Memory B cell (primary cell): Measurements from ENCODE around the gene SLC1A2.

Source experiments
- ATAC-seq: fragments of 150-1000 bp; cut with Tn5 transposase; 2 replicates; pipeline ENCODE4 v1.10.0; 2021; ENCODE audit warnings: low read depth, mild to moderate bottlenecking, moderate library complexity
- DNase-seq, 2 donors: peaks; one replicate each; pipeline ENCODE4 v3.0.0; 2022; ENCODE audit warnings: low spot score in 2 of 2
- H3K27ac Mint-ChIP-seq: one replicate; pipeline ENCODE4 v1.8.0; 2022; ENCODE audit warnings: mild to moderate bottlenecking, moderate library complexity, mixed read lengths
- H3K27me3 Mint-ChIP-seq: one replicate; pipeline ENCODE4 v1.8.0; 2022; ENCODE audit warnings: mixed read lengths
- H3K36me3 Mint-ChIP-seq: one replicate; pipeline ENCODE4 v1.8.0; 2022; ENCODE audit warnings: mild to moderate bottlenecking, mixed read lengths
- H3K4me1 Mint-ChIP-seq: one replicate; pipeline ENCODE4 v1.8.0; 2022; ENCODE audit warnings: mixed read lengths
- H3K4me3 Mint-ChIP-seq: one replicate; pipeline ENCODE4 v1.8.0; 2022; ENCODE audit warnings: mild to moderate bottlenecking, moderate library complexity, mixed read lengths
- H3K9me3 Mint-ChIP-seq: one replicate; pipeline ENCODE4 v1.8.0; 2022; ENCODE audit warnings: mixed read lengths

The SLC1A2 gene

DNA sequence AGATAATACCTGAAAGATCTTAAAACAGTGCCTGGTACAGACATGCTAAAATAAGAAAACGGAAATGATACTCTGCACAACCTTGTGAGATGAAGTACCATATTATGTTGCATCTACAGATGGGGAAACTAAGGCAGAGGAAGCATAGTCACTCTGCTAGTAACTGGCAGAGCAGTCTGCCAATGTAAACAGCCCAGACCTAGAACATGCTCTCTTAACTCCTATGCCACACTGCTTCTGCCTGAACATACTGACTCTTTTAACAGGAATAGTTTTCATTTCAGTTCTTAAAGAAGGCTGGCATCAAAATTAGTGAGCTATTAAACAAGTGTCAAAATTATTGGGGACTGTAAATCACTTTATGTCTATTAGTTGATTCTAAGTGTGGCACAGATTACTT lies 180.5 kb downstream of the SLC1A2 start:
- Mint-ChIP-seq H3K27me3 (no peaks in the 10 kb centered on the region), H3K4me3 (no peak overlapping the region), H3K4me1 (peaks cover 20% of the 10 kb centered on the region), H3K27ac (peak overlapping the region; percentile 14), H3K9me3 (no peaks in the 10 kb centered on the region), H3K36me3 (no peaks in the 10 kb centered on the region)
- ATAC-seq = no peak
- no peak for DNase-seq

DNA sequence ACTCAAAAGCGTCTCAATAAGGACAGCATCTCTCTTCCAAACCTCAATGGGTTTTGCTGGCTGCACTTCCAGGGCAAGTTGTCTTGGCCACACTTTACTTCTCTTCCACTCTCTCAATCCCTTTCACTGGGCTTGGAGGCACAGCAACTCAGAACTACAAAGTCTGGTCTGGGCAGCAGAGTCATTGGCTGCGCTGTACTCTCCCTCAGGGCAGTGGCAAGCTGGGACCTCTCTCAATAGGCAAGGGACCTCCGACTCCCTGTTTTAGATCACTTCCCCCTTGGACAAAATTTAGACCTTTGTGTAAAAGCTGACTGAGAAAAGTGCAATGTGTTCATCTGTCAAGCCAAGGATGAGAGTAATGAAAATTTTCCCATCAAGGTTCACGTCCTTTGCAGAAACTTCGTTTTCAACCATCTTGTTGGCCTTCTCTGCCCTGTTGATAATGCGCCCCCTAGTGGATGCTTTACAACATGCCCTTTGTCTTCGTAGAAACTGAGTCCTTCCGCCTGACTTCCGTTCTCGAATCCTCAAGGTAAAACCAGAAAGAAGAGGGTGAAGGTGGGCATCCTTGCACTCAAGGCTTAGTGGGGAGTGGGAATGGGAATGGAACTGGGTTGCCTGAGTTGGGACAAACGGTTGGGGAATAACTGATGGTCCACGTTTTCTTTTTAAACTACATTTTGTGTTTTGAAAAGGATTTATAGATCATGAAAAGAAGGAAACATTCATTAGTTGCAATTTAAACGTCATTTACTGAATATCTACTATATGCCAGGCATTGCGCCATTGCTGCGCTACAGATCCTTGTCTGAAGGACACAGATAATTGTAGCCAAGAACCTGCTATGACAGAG lies 181.3 kb downstream of the SLC1A2 start:
- ATAC-seq (peak; percentile 66), DNase-seq (peak; percentile 66 to 74)
- H3K4me3 Mint-ChIP-seq = no peak overlapping the region
- no peaks in the 10 kb centered on the region for H3K36me3 Mint-ChIP-seq
- peaks cover 1% of the 10 kb centered on the region for H3K9me3 Mint-ChIP-seq
- no peaks in the 10 kb centered on the region for H3K27me3 Mint-ChIP-seq
- H3K4me1 Mint-ChIP-seq = peaks cover 20% of the 10 kb centered on the region
- peak overlapping the region; percentile 14 for H3K27ac Mint-ChIP-seq

DNA sequence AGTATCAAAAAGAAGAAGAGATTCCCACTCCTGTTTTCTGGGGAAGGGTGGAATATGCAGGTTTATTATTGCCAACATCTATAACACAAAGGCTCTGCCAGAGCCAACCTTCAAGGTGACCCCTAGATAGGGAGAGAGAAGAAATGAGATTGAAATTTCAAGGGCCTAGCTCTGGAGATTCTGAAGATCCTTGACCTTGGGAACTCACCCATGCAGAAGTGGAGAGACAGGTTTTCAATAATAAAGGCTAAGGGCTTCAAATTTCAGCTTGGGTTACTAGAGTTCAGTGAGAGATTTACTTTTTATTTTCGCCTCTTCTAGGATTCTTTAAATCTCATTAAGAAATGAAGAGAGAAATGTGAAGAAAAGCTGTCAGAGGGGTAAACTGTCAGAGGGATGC lies 182.0 kb downstream of the SLC1A2 start:
- peaks cover 3% of the 10 kb centered on the region for H3K9me3 Mint-ChIP-seq
- ATAC-seq (no peak), DNase-seq (no peak)
- H3K27ac Mint-ChIP-seq = peak overlapping the region; percentile 71
- H3K36me3 Mint-ChIP-seq = peaks cover 4% of the 10 kb centered on the region
- no peaks in the 10 kb centered on the region for H3K27me3 Mint-ChIP-seq
- H3K4me1 Mint-ChIP-seq = peaks cover 20% of the 10 kb centered on the region
- no peak overlapping the region for H3K4me3 Mint-ChIP-seq

DNA sequence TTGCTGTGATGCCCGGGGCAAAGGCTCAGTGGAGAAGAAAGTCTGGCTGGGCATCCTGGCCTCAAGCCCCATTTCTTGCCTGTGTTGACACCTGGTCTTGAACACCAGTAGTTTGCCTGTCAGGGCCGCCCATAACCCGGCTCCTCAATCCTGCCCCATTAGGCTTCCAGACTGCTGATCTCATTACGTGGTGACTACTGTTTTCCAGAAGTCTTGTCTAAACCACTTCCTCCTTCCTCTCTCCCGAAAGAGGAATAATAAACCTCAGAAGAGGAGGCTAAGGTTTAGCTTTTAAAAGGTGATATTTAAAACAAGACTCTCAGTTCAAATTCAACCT lies 182.7 kb downstream of the SLC1A2 start:
- DNase-seq (no peak), ATAC-seq (no peak)
- Mint-ChIP-seq H3K27ac (peak overlapping the region; percentile 71), H3K36me3 (peaks cover 7% of the 10 kb centered on the region), H3K4me1 (peaks cover 20% of the 10 kb centered on the region), H3K4me3 (no peak overlapping the region), H3K27me3 (no peaks in the 10 kb centered on the region), H3K9me3 (peaks cover 3% of the 10 kb centered on the region)

DNA sequence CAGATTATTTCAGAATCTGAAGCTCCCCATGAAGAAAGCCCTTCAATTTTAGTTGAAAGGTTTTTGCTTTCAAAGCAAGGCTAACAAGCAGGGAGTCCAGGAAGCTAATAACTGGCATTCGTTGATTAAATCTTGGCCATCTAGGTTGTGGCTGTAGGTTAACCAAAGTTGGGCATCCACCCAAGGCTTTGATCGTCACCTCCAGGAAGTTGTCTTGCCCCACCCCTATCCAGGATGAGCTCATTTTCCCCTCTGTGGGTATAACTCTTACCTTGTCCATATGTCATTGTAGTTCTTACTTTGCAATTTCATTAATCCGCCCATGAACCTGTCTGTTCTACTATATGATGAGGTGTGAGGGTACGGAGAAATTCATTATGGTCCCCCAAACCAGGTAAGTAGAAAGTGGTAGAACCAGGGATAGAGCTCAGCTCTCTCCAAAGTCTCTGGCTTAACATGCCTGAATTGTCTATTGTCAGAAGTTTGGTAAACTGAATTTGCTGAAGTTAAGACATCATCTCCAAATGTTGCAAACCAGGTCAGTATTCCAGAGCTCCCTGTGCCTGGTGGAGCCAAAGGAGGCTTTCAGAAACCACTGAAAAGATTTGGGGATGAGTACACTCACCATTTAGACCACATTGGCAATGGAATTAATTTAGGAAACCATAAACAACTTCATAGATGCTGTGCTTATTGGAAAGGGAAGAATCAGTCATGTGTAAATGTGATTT lies 183.3 kb downstream of the SLC1A2 start:
- peaks cover 3% of the 10 kb centered on the region for H3K9me3 Mint-ChIP-seq
- peak overlapping the region; percentile 71 for H3K27ac Mint-ChIP-seq
- H3K4me3 Mint-ChIP-seq = no peak overlapping the region
- DNase-seq = no peak
- ATAC-seq = peak; percentile 35
- H3K36me3 Mint-ChIP-seq = peaks cover 7% of the 10 kb centered on the region
- H3K27me3 Mint-ChIP-seq = no peaks in the 10 kb centered on the region
- H3K4me1 Mint-ChIP-seq = peaks cover 20% of the 10 kb centered on the region

DNA sequence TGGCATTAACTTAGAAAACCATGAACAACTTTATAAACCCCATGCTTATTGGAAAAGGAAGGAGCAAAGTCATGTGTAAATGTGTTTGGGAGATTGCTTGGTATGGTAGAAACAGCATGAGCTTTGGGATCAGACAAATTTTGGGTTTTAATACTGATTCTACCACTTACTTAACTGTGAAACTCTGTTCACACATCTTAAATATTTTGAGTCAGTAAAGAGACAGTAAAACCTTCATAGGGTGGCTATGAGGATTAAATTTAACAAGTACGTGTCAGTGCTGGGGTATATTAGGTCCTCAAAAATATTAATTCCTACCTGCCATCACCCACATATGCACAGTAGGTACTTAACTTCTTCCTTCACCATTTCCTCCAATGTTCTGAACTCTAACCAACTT lies 183.9 kb downstream of the SLC1A2 start:
- Mint-ChIP-seq H3K4me1 (peaks cover 20% of the 10 kb centered on the region), H3K9me3 (peaks cover 3% of the 10 kb centered on the region), H3K27ac (peak overlapping the region; percentile 71), H3K36me3 (peaks cover 13% of the 10 kb centered on the region), H3K4me3 (no peak overlapping the region), H3K27me3 (no peaks in the 10 kb centered on the region)
- ATAC-seq = no peak
- DNase-seq = no peak

DNA sequence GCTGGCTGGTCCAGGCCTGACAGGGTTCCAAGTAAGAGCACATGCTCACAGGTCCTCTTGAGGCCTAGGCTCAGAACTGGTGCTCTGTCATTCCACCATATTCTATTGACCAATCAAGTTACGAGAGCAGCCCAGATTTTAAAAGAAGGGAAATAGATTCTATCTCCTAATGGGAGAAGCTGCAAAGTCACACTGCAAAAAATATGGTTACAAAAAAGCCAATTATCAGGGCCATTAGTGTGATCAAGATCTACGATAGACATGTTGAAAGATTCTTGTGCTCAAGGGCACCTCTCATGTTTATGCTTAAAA lies 184.2 kb downstream of the SLC1A2 start:
- Mint-ChIP-seq H3K9me3 (peaks cover 3% of the 10 kb centered on the region), H3K27ac (peak overlapping the region; percentile 71), H3K4me1 (peaks cover 20% of the 10 kb centered on the region), H3K36me3 (peaks cover 17% of the 10 kb centered on the region), H3K4me3 (no peak overlapping the region), H3K27me3 (no peaks in the 10 kb centered on the region)
- ATAC-seq (no peak), DNase-seq (no peak)

DNA sequence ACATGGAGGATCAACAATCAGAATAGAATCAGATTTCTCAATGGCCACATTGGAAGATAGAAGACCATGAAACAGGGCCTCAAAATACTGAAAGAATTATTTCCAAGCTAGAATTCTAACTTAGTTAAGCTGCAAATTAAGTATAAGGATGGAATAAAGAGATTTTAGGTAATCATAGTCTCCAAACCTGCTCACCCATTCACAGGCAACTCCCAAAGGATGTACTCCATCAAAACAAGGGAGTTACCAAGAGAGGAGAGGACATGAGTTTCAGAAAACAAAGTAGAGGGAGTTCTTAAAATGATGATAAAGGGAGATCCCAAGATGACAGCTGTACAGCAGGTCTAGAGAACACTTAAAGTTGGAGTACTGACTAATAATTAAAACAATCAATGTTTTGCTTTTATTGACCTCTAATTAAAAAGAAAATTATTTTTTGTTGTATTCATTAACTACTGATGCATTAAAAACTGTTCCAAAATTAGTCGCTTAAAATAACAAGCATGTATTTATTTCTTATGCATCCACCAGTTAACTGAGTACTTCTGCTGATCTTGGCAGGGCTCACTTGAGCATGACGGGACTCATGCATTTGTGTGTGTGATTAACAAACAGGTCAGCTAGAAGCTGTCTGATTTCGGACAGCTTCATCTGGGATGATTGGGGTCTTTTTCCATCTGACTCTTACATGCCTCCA lies 184.8 kb downstream of the SLC1A2 start:
- peak overlapping the region; percentile 75 for H3K27ac Mint-ChIP-seq
- no peaks in the 10 kb centered on the region for H3K27me3 Mint-ChIP-seq

DNA sequence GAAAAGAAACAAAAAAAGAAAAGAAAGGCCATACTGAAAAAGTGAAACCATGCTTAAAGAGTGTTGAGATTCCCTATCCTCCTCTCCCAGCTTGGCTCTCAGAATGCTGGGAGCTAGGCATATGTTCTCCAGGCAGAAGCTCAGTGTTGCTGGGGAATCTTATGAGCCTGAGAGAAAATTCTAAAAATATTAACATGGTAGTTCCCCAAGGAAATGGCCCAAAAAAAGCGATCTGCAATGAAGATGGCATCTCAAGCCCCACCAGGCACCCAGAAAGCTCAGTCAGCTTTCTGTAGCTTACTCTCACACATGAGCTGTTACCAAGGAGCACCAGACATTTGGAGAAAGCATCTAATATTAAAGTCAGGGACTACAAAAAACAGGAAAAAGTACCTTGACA lies 185.8 kb downstream of the SLC1A2 start:
- H3K4me3 Mint-ChIP-seq = no peak overlapping the region
- DNase-seq (no peak), ATAC-seq (no peak)
- H3K9me3 Mint-ChIP-seq = peaks cover 3% of the 10 kb centered on the region
- H3K27ac Mint-ChIP-seq = peak overlapping the region; percentile 75
- peaks cover 18% of the 10 kb centered on the region for H3K4me1 Mint-ChIP-seq
- no peaks in the 10 kb centered on the region for H3K27me3 Mint-ChIP-seq
- peaks cover 29% of the 10 kb centered on the region for H3K36me3 Mint-ChIP-seq

More for the DNA sequence above, 184.8 kb downstream of the SLC1A2 start:
- DNase-seq (no peak), ATAC-seq (no peak)
- H3K9me3 Mint-ChIP-seq = peaks cover 3% of the 10 kb centered on the region
- no peak overlapping the region for H3K4me3 Mint-ChIP-seq
- peaks cover 20% of the 10 kb centered on the region for H3K4me1 Mint-ChIP-seq
- peaks cover 20% of the 10 kb centered on the region for H3K36me3 Mint-ChIP-seq

DNA sequence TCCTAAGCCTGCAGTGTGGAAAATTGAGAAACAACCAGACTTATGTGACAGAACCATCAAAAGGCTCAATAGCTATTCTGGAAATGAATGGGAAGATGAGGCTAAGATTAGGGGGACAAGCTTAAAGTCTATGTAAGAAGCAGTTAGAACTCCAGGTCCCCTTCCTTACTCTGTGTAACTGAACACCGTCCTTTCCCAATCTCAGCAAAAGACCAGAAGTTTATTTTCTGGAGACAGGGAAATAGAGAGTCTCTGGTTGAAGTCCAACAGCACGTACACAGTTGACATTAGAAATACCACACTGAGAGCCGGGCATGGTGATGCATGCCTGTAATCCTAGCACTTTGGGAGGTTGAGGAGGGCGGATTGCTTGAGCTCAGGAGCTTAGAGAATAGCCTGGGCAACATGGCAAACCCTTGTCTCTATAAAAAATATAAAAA lies 186.4 kb downstream of the SLC1A2 start:
- ATAC-seq (no peak), DNase-seq (no peak)
- H3K4me3 Mint-ChIP-seq = no peak overlapping the region
- H3K4me1 Mint-ChIP-seq = peaks cover 13% of the 10 kb centered on the region
- peaks cover 34% of the 10 kb centered on the region for H3K36me3 Mint-ChIP-seq
- H3K27ac Mint-ChIP-seq = peak overlapping the region; percentile 75
- peaks cover 3% of the 10 kb centered on the region for H3K9me3 Mint-ChIP-seq
- no peaks in the 10 kb centered on the region for H3K27me3 Mint-ChIP-seq

DNA sequence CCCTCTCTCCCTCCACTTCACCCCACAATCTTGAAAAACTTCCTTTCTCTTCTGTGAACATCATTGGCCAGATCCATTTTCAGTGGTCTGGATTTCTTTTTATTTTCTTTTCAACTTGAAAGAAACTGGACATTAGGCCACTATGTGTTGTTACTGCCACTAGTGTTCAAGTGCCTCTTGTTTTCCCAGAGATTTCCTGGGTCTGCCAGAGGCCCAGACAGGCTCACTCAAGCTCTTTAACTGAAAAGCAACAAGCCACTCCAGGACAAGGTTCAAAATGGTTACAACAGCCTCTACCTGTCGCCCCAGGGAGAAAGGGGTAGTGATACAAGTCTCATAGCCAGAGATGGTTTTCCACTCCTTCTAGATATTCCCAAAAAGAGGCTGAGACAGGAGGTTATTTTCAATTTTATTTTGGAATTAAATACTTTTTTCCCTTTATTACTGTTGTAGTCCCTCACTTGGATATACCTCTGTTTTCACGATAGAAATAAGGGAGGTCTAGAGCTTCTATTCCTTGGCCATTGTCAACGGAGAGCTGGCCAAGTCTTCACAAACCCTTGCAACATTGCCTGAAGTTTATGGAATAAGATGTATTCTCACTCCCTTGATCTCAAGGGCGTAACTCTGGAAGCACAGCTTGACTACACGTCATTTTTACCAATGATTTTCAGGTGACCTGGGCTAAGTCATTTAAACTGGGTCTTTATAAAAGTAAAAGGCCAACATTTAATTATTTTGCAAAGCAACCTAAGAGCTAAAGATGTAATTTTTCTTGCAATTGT lies 188.1 kb downstream of the SLC1A2 start:
- Mint-ChIP-seq H3K27me3 (no peaks in the 10 kb centered on the region), H3K9me3 (peaks cover 3% of the 10 kb centered on the region), H3K36me3 (peaks cover 42% of the 10 kb centered on the region), H3K4me3 (no peak overlapping the region), H3K27ac (no peak overlapping the region), H3K4me1 (peaks cover 10% of the 10 kb centered on the region)
- no peak for ATAC-seq
- no peak for DNase-seq

DNA sequence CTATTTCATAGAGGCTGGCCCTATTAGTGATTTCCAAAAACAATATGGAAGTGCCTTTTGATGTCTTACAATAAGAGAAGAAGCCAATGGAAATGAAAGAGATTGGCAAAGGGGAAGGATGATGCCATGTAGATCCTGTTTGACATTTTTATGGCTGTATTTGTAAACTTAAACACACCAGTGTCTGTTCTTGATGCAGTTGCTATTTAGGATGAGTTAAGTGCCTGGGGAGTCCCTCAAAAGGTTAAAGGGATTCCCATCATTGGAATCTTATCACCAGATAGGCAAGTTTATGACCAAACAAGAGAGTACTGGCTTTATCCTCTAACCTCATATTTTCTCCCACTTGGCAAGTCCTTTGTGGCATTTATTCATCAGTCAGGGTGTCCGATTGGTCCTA lies 189.0 kb downstream of the SLC1A2 start:
- DNase-seq (no peak), ATAC-seq (no peak)
- Mint-ChIP-seq H3K27ac (no peak overlapping the region), H3K36me3 (peaks cover 47% of the 10 kb centered on the region), H3K4me1 (peaks cover 5% of the 10 kb centered on the region), H3K27me3 (no peaks in the 10 kb centered on the region), H3K4me3 (no peak overlapping the region), H3K9me3 (peaks cover 3% of the 10 kb centered on the region)

DNA sequence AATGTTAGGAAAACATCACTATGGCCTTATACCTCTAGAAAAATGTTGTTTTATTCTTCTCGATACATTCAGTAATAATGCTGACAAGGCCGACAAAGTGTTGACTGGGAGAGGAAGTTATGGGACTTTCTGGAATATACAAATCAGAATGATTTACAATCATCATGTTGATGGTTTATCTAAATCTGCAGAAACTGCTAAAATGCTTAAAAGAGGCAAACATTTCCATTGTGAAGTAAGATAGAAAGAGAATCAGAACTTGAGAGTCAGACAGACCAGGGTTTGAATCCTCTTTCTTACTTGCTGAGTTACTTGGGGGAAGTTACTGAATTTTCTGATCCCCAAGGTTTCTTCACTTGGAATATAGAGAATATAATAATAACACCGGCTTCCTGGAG lies 191.0 kb downstream of the SLC1A2 start:
- H3K27me3 Mint-ChIP-seq = no peaks in the 10 kb centered on the region
- H3K4me3 Mint-ChIP-seq = no peak overlapping the region
- H3K36me3 Mint-ChIP-seq = peaks cover 59% of the 10 kb centered on the region
- no peak for DNase-seq
- peaks cover 3% of the 10 kb centered on the region for H3K4me1 Mint-ChIP-seq
- ATAC-seq = no peak
- H3K27ac Mint-ChIP-seq = no peak overlapping the region
- peaks cover 3% of the 10 kb centered on the region for H3K9me3 Mint-ChIP-seq
